Occipital lobe (tissue), 2 donors: ENCODE data around the gene HTR2A. TPM values are rescaled to one million over a fixed set of nuclear protein-coding genes. Genes with fewer than 3 reads are reported as not detected.
A peak's percentile ranks its signal among the peaks of the same experiment; 100 is the strongest.
"Not testable (repeated sequence)": the region's sequence is repeated elsewhere in the genome, so short reads cannot be mapped to it uniquely, and the experiment has no call there.

Source experiments
- DNase-seq: peaks from one replicate; lab custom pipeline; 2025; lab: John Stamatoyannopoulos, UW
- total RNA-seq: library from RNA; depleted of rRNA; stranded (reverse); fragments of >200 nt; gene quantifications from one replicate; pipeline ENCODE4 v1.2.3, GENCODE V29; 2014

The HTR2A gene
- total RNA-seq, 1 donor from 2014 or later = 9.2 TPM

- no peak for DNase-seq
Observed at GRCh38 chr13:46812301-46812797, 84.5 kb downstream of the HTR2A start.

GRCh38 chr13:46810440-46810839, 86.4 kb downstream of the HTR2A start:
- no peak for DNase-seq

- not testable (repeated sequence) for DNase-seq
Observed at GRCh38 chr13:46804921-46805320, 91.9 kb downstream of the HTR2A start.

GRCh38 chr13:46804391-46804815, 92.5 kb downstream of the HTR2A start:
- no peak for DNase-seq

GRCh38 chr13:46803586-46803985, 93.3 kb downstream of the HTR2A start:
- no peak for DNase-seq

- no peak for DNase-seq
Observed at GRCh38 chr13:46801858-46802257, 95.0 kb downstream of the HTR2A start.

- no peak for DNase-seq
Observed at GRCh38 chr13:46799139-46799538, 97.7 kb downstream of the HTR2A start.

GRCh38 chr13:46797501-46798237, 99.2 kb downstream of the HTR2A start:
- DNase-seq = no peak

- peak; percentile 83 for DNase-seq
Observed at GRCh38 chr13:46796515-46797474, 100.1 kb downstream of the HTR2A start, which contains the start of gene ESD. Gene ESD, minus strand, starts transcription at chr13:46797161. Its CDS starts 5,748 bp downstream, at chr13:46791413.

GRCh38 chr13:46796129-46796514, 100.7 kb downstream of the HTR2A start:
- no peak for DNase-seq

- no peak for DNase-seq
Observed at GRCh38 chr13:46795321-46795720, 101.5 kb downstream of the HTR2A start.

GRCh38 chr13:46783504-46783903, 113.3 kb downstream of the HTR2A start:
- no peak for DNase-seq

GRCh38 chr13:46782691-46783090, 114.2 kb downstream of the HTR2A start:
- no peak for DNase-seq

GRCh38 chr13:46782066-46782465, 114.8 kb downstream of the HTR2A start:
- DNase-seq = no peak

Other genes with a start within 250 kb of the HTR2A start
- gene ESD, start 99.9 kb downstream of the HTR2A start, total RNA-seq = 126 TPM